ENCODE data around the gene GALNT2.
A peak's percentile ranks its signal among the peaks of the same experiment; 100 is the strongest.

The GALNT2 gene

DNA sequence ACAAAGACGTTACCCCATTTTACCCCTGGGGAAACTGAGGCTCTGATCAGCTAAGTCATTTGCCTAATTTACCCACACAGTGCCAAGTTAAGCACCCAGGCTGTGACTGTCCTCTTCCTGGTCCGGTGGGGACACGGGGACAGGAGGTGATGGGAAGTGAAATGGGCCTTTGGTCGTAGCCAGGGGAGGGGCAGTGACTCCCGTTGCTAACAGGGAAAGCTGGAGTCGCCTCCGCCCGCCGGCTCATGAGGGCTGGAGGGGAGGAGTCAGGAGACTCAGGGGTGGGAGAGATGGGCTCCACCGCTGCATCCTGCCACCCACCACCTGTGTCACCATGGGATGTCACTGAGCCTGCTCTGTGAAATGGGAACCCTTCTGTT is 219.8 kb downstream of the GALNT2 start:
- no peak for DNase-seq

DNA sequence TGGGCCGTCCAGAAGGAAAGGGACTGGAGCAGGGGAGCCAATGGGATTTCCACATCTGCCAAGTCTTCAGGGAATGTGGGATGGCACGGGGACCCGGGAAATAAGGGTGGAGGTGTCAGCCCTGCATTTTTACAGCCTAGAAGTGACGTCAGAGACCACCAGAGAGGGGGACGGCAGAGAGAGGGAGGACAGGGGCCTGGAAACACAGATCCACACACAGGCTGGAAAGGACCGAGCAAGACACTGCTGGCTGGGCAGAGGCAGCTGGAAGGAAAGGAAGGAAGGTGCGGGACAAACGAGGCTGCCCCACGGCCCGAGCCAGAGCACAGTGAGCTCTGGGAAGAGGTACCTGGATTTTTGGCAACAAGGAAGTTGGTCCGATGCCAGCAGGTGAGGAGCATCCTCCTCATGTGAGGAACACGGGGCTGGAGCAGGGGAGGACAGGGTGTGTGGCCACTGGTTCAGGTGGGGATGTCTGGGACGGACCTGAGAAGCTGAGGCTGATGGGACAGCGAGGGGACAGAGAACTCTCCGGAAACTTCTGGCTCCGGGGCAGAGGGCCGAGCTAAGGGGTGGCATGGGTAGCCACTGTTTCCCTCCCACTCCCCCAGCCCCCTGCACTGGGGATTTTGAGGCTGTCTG is 220.8 kb downstream of the GALNT2 start:
- no peak for DNase-seq

DNA sequence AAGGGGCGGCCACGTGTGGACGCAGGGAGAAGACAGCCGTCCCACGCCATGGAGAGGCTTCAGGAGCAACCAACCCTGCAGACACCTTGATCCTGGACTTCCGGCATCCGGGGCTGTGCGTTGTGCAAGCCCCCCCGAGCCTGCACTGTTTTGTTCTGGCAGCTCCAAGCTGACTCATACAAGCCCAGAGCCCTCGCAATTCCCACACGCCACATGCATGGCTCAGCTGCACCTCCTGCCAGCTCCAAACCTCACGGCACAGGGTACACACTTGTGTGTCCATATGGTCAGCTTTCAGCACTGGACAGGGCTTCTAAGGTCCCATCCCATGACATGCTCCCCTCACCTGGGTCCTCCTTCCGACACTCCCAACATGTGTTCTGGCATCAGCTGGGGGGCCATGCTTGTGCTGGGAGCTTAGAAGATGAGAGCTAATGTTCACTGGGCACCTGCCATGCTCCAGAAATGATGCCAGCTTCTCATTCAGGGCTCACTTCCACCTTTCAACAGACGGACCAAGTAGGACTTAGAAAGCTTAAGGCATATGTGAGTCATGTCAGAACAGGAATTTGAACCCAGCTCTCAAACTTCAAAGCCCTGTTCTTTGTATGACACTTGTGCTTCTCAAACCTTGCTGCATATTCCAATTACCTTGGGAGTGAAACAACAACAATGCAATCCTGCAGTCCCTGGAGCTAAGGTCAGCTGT is 221.8 kb downstream of the GALNT2 start:
- no peak for DNase-seq

DNA sequence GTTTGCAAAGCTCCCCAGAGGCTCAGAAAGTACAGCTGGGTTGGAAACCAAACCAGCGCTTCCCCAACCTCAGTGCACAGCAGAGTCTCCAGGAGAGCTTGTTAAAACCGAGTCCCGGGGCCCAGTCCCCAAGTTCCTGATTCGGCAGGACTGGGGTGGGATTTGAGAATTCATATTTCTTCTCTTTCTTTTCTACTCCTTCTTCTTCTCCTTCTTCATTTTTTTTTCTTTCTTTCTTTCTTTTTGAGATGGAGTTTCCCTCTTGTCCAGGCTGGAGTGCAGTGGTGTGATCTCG is 222.3 kb downstream of the GALNT2 start:
- DNase-seq: no peak

DNA sequence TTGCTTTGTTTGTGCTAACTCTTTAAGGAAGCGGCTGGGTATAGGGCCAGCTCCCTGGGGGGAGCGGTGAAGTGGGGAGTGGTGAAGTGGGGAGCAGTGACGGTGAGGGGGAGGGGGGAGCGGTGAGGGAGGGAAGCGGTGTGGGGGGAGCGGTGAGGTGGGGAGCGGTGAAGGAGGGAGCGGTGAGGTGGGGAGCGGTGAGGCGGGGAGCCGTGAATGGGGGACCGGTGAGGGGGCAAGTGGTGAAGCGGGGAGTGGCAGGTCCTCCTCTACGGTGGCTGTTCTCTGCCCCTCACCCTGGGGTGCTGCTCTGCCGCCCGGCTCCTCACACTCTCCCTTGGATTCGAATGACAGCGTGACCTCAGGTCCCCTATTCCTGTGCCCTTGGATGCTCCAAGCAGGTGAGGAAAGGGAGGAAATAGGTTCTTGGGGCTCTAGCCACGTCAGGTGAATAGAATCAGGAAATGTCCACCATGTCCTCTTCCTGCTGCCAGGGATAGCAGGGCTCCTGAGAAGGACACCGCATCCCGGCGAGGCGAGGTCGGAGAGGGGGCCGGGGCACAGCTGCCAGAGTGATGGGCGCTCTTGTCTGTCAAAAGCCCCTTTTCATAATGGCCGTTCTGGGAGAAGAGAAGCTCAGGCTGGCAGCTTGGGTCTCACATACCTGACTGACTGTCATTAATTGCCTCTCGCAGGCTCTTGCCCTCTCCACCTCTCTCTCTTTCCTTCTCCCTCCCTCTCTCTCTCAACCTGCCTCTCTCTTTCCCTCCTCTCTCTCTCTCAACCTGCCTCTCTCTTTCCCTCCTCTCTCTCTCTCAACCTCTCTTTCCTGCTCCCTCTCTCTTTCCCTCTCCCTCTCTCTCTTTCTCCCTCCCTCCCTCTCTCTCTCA is 224.9 kb downstream of the GALNT2 start:
- DNase-seq: no peak

DNA sequence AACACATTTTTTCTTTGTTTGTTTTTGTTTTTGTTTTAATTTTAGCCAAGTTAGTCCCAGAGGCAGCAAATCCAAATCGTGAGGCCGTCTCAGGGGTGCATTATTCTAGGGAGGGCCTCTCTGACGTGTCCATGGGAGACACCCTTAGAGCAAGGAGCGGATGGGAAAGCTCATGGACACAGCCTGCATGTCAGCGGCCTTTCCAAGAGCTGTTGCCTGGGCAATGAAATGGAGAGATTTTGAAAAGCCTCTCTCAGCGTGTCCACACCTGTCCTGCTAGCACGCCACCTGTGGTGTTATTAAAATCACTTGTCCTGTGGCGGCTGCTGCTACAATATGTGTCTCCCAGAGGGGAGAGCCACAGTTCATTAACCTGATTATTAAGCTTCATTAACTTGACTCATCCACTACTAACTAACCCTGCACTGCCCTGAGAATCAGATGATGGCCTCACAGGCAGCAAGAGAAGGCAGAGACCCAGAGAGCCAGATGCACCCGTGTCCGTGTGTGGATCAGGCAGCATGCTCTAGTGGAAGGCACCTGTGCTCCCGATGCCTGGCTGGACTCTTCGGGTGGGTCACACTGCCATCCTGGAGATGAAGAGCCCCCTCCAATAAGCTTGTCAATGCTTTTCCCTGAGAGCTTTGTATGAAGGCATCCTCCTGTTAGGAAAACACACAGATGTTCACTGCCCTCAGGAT is 225.8 kb downstream of the GALNT2 start:
- no peak for DNase-seq

DNA sequence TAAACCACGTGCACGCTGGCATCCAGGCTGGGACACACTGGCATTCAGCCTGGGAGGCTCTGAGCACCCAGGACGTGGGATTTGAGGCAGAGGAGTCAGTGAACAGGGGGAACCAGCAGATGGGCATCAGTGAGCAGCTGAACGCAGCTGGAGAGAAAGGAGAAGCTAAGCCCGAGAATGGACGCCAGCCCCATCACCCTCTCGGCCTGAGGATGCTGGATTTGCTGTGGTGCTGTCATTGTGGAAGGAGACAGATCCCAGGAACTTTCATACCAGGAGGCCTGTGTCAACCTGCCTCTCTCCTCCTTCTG is 226.3 kb downstream of the GALNT2 start:
- no peak for DNase-seq

DNA sequence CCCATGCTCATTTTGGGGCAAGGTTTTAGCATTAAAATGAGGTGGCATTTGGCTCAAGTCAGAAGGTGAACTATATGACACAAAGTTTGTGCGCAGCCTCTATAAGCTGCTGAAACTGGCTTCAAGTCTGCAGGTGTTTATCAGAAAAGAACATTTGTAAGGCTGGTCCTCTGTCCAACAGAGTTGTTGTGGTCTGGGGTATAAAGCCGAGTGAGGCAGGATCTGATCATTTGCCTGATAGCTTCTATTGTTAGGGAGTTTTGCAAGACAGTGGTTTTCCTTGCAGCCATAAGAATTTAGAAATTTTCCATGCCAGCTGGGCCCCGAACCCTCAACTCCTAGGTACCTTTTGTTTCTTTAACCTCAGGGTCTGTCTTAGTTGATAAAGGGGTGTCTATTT is 228.3 kb downstream of the GALNT2 start:
- DNase-seq: no peak

DNA sequence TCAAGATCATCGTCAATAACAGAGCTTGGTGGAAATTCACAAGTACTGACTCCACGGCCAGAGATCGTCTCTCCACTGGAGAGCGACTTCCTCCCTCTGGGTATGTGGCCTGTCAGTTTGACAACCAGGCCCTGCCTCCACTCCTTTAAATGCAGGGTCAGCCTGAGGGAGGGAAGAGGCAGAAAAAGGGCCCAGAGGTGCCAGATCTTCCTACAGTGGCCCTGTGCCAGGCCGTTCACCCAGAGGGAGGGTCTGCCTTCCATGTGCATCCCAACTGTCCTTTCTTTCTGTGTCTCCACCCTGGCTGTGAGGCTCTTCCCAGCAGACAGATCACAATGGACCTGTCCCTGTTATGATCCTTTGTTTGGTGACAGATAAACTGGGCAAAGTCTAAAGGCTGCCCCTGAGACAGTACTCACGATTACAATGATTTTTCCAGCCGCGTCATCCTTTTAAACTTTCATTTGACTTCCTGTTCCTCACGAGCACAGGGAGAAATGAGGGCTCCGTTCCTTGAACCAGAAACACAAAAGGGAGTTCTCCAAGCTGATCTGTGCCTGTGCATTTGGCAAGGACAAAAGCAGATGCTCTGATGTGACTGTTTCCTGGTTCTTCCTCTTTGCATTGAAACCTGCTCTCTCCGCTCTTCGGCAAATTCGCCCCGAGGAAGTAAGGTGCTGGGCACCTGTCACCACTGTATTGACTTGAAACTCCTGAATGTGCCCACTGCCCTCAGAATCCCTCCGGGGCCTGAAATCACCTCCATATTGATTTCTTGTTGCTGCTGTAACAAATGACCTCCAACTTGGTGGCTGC is 232.4 kb downstream of the GALNT2 start:
- DNase-seq: no peak

DNA sequence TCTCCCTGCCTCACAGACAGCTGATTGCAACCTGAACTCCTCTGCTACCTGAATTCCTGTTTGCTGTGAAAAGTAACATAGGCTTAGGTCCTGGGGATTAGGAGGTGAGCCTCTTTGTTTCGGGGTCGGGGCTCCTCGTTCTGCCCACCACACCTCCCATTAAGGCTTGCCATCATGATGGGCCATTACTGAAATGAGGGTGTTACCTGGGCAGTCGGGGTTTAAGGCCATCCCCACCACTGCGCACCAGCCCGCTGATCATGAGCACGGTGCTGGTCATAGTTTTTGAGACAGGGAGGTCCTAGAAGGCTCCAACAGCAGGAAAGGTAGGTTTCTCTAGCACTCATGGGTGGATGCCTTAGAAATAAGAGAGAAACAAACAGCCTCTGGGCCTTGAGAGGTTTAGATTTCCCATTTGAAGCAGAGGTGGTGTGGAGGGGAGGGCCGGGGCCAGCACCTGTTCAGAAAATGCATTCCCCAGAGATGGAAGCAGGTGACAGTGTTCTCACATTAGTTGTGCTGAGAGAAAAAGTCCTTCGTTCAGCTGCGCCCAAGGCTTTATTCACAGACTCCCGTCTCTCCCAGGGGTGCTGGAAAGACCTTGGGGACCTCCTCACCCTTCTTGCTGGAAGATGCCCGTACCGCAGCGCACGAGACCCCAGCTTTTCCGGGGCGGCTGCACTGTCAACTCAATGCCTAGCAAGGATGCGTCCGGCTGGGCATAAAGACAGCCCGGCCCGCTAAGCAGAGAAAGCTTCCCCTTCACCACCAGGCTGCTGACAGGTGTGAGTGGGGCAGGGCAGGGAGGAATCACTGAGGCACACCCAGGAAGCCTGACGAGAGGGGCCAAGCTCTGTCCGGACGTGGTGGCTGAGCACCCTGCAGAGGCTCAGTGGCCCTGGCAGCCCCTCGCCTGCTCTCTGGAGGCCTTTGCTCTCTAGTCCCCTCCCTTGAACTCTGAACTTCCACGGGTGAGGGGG is 233.6 kb downstream of the GALNT2 start:
- no peak for DNase-seq

DNA sequence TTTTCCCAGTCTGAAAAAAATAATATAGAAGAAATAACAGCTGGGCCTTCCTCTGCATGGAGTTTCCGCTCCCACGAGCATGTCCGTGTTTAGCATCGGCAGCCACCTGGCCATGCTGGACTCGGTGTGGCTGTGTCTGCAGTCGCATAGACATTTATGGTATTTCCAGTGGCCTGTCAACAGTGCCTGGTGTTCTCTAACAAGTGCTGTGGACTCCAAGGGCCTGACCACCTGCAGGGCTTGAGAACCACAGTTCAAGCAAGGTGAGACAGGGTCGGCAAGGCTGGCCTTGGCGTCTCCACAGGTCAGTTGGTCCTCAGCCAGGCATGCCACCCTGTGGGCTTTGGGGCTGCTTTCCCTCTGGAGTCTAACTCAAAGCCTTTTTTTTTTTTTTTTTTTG is 234.3 kb downstream of the GALNT2 start:
- DNase-seq: no peak

DNA sequence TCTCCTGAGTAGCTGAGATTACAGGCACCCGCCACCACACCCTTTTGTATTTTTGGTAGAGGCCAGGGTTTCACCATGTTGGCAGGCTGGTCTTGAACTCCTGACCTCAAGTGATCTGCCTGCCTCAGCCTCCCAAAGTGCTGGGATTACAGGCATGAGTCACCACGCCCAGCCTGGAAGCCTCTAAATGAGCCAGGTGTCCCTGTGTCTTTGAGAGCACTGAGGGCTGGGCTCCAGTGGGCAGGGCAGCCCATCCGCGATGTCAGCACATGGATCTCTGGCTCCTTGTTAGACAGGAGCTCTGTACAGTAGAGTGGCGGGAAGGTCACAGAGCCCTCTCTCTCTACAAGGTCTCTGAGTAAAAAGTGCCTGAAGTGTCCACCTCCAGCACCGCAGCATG is 234.8 kb downstream of the GALNT2 start:
- DNase-seq: no peak

DNA sequence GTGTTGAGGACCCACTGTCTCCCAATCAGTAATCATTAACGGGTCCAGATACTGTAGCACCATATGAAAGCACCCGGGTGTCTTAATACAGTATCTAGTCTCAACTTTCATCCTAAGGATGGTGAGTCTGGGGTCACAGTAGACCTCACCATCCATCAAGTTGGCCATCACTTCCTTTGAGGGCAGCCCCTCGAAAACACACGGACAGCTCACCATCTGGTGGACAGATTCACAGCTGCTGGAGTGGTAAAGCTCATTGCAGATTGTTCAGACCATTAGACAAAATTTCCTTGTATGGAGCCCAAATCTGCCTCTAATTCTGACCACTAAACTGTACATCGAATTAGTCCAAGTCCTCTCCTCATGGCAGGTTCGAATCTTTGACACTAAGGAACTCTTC is 236.0 kb downstream of the GALNT2 start:
- DNase-seq: no peak

DNA sequence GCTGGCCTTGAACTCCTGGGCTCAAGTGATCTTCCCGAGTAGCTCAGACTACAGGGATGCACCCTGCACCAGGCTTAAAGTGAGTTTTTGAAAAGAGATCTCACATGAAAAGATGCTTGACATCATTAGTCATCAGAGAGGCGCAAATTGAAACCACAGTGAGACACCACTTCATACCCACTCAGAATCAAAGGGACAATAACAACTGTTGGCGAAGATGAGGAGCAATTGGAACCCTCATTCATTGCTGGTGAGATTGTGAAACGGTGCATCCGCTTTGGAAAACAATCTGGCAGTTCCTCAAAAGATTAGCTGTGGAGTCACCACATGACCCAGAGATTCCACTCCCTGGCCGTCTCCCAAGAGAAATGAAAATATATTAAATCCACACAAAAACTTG is 236.8 kb downstream of the GALNT2 start:
- DNase-seq: no peak

DNA sequence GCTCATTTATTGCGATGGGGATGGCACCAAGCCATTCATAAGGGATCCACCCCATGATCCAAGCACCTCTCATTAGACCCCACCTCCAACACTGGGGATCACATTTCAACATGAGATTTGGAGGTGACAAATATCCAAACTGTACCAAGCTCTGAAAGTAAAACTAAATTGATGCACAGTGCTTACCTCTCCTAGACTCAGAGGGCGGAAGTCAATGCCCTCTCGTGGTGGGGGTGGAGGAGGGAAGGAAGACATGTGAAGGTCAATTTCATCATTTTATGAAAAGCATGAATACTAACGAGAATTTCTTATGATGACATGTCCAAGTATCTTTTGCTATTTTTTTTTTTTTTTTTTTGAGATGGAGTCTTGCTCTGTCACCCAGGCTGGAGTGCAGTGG is 239.1 kb downstream of the GALNT2 start:
- DNase-seq: peak; percentile 58

DNA sequence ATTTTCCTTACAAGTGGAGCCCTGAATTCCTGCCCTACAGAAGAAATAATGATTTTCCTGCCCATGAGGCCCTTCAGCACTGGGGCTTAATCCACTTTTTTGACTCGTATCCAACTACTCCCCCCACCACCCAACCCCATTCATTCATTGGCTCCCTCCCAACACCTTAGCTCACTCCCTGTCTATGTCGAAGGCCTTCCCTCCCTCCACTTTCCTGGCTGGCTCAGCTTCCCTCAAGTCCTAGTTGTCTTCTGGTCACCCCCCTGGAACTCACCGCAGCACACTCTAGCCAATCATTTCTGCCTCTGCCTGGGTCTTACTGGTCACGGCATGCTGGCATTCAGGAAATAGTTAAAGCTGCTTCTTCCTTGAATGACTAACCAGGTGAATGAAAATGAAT is 240.2 kb downstream of the GALNT2 start:
- DNase-seq: no peak

DNA sequence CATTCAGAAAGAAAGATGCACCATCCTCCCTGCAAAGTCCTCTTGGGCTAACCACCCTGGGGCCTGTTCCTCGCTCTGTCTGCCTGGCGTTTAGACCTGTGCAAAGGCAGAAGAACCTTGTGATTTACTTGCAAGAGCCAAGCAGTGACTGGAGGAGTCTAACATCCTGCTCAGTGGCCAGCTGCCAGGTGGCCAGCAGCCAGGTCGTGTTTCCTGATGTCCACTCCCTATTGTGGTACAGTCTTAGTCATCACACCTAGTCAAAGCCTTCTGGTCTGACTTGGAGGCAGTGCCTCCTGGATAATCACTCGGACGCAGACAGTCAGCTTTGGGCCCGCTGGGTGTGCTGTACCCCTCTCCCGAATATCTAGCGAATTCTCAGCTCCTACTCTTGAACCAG is 241.0 kb downstream of the GALNT2 start:
- DNase-seq: no peak

DNA sequence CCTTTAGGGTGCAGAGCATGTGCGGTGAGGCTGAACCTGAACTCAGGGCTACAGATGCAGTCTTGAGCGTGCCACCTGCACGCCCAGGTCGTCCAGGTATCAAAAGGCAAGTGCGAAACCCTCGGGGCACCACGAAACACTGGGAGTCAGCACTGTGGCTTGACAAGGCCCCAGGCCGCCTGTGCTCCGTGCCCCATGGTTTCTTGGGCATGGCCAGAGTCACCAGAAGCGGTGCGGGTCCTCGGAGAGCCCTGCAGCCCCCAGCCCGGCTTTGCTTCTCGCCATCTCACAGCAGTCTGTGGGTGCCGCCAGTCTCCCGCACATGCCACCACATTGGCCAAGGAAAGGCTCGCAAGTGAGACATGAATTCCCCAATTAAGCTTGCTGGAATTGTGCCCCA is 241.8 kb downstream of the GALNT2 start:
- no peak for DNase-seq

DNA sequence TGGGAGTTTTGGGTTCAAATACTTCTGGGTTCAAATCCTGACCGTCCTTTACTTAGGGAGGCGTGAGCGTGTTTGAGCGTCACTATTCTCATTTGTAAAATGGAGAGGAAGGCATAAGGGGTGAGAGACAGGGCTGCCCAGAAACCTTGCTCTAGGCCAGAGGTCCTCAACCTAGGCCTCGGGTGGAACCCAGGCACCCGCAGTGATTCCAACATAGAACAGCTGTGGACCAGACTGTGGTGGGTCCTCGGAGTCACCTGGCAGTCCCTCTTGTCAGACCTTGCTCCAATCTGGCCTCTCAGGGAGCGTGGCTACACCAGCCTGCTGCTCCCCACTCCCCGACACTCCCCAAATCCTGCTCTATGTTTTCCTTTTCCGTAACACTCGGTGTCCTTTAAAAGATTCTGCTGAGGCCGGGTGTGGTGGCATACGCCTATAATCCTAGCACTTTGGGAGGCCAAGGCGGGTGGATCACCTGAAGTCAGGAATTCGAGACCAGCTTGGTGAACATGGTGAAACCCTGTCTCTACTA is 242.7 kb downstream of the GALNT2 start:
- no peak for DNase-seq

DNA sequence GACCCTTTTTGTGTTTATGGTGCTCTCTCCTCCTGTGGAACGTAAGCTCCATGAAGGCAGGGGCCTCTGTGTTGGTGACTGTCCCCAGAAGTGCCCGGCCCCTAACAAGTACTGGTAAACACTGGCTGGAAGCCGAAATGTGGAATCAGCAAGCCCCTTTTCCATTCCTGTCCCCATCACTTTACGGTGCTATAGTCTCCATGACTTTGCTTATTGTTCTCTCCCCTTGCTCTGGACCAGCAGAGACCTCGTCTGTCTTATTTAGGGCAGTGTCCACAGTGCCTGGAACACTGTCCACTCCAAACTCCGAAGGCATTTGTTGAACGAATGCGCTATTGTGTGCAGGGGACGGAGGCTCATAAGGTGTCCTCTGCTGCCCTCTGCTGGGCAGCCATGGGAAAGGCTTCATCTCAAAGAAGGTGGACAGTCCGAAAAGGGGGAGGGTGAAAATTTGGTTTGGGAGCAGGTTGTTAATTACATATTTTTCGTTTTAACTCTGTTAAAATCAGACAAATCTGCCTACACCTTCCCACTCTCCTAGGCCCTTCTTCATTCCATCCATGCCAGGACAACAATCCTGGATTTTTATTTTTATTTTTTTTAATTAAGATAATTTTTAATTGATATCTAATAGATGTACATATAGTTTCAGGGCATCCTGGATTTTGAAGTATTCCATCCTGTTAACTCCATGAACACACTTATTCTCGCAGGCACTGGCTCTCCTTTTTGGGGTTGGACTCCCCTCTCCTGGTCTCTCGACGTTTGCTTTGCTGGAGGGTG is 243.5 kb downstream of the GALNT2 start:
- DNase-seq: peak; percentile 43

DNA sequence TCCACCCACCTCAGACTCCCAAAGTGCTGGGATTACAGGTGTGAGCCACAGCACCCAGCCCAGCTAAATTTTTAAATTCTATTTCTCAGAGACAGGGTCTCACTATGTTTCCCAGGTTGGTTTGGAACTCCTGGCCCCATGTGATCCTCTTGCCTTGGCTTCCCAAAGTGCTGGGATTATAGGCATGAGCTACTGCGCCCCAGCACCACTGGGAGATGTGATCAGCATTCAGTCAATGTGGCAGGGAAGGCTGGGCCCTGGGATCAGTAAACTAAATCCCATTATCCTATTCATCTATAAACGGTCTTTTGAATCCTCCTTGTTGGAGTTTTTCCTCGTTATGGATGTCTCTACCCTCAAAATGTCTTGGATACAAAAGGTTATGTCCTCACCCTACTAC is 245.6 kb downstream of the GALNT2 start:
- no peak for DNase-seq
